HG03280 (cell line): ENCODE results near the gene PAK6.

Source experiments
- ATAC-seq: cut with Tn5 transposase; IDR thresholded peaks from one replicate; pipeline ENCODE4 v1.9.1; 2021; ENCODE audit warnings: mild to moderate bottlenecking, moderate library complexity; ENCODE audit not compliant: unreplicated experiment

PAK6 gene

GRCh38 chr15:40307421-40308211 is 68.8 kb downstream of the PAK6 start, which contains the start of gene PLCB2:
Gene PLCB2, minus strand, starts transcription at chr15:40307935. Its CDS starts 263 bp downstream, at chr15:40307672.
- peak; percentile 49 for ATAC-seq

- ATAC-seq = no peak
Observed at GRCh38 chr15:40309344-40309862, 70.5 kb downstream of the PAK6 start.

GRCh38 chr15:40310001-40310959 is 71.4 kb downstream of the PAK6 start:
- no peak for ATAC-seq

DNA sequence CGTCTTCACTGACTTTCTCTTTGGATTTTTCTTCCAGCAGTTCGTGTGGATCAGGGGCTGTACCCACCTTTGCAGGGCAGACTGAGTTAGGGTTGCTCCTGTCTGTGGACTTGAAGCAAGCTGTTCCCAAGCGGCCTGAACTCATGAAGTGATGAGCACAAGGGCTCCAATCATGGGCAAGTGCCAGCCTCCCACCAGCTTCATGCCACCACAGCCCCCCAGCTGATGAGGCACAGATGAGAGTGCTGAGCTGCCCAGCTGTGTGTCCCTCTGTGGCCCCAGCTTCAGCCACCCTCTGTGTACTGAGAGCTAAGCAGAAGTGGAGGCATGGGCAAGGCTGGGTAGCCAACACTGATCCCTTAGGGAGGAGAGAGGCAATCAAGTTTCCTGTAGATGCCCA is 72.1 kb downstream of the PAK6 start:
- no peak for ATAC-seq

- no peak for ATAC-seq
Observed at GRCh38 chr15:40312370-40313158, 73.7 kb downstream of the PAK6 start.

DNA sequence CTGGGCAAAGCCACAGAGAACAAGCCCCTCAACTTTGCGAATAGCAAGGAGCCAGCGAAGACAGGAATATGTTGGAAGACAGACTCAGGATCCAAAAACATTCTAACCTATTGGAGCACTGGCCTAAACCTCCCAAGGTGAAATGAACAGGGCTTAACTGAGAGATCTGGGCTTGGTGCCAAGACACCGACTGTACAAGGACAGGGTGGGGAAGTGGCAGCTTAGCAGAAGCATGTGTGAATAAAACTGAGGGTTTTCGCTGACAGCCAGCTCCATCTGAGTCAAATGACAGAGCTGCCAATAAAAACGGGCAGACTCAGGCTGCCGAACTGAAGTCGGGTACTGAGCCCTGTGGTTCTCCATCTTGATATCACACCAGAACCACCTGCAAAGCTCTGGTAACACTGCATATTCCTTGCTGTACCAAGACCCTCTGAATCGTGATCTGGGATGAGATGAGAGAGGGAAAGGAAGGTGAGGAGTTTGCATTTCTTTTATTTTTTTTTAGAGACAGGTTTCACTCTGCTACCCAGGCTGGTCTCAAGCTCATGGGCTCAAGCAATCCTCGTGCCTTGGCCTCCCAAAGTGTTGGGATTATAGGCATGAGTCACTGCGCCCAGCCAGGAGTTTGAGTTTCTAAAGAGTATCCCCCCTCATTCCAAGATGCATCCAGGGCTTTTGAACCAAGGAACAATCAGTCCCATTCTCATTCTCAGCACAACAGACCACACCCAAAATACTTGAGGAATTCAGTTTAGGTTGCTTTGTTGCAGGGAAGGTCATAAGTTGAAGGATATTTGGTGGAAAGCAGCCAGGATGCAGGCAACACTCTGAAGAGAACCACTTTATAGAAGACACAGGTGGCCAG is 74.9 kb downstream of the PAK6 start:
- ATAC-seq = no peak

GRCh38 chr15:40314723-40315276 is 75.9 kb downstream of the PAK6 start:
- ATAC-seq = no peak

- no peak for ATAC-seq
Observed at GRCh38 chr15:40316931-40317330, 78.1 kb downstream of the PAK6 start.

DNA sequence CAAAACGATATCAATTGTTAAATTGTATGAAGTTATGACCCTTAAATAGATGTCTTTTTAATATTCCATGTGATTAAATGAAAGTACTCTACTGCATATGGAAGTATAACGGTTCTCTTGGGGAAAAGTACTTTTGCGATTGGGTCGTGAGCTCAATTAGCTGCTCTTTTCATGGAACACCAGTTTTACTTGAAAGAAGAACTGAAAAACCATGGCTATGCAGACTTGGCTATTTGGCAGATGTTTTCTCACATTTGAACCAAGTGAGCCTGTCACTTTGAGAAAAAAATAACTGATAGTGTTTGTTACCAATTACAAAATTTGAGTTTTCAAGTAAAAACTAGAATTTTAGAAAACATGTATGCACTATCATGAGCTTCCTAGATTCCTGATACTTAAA is 78.7 kb downstream of the PAK6 start:
- ATAC-seq = no peak

- ATAC-seq = no peak
Observed at GRCh38 chr15:40320409-40320808, 81.5 kb downstream of the PAK6 start.

DNA sequence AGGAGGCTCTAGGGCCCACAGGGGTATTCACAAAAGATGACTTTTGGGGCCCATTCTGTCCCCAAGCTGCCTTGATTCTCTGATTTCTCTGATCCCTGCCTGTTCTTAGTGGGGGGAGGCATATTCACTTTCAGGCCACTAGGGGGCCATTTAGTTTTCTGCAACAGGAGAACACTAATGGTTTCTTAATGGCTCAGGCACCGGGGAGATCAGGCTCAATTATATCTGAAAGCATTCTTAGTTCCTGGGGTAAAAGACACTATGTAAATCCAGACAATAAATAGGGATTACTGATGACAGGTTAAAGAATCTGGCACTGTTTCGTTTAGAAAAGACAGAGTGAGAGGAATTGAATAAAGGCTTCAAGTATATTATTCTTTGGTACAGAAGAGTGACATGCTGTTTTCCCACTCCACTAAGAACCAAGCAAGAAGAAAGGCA is 82.1 kb downstream of the PAK6 start:
- peak; percentile 27 for ATAC-seq

GRCh38 chr15:40322531-40323238 is 83.8 kb downstream of the PAK6 start:
- ATAC-seq = peak; percentile 2

- ATAC-seq = peak; percentile 82
Observed at GRCh38 chr15:40323239-40323952, 84.5 kb downstream of the PAK6 start, which contains the start of gene INAFM2. Gene INAFM2, plus strand, starts transcription at chr15:40323692. Its CDS starts 364 bp downstream, at chr15:40324056.

DNA sequence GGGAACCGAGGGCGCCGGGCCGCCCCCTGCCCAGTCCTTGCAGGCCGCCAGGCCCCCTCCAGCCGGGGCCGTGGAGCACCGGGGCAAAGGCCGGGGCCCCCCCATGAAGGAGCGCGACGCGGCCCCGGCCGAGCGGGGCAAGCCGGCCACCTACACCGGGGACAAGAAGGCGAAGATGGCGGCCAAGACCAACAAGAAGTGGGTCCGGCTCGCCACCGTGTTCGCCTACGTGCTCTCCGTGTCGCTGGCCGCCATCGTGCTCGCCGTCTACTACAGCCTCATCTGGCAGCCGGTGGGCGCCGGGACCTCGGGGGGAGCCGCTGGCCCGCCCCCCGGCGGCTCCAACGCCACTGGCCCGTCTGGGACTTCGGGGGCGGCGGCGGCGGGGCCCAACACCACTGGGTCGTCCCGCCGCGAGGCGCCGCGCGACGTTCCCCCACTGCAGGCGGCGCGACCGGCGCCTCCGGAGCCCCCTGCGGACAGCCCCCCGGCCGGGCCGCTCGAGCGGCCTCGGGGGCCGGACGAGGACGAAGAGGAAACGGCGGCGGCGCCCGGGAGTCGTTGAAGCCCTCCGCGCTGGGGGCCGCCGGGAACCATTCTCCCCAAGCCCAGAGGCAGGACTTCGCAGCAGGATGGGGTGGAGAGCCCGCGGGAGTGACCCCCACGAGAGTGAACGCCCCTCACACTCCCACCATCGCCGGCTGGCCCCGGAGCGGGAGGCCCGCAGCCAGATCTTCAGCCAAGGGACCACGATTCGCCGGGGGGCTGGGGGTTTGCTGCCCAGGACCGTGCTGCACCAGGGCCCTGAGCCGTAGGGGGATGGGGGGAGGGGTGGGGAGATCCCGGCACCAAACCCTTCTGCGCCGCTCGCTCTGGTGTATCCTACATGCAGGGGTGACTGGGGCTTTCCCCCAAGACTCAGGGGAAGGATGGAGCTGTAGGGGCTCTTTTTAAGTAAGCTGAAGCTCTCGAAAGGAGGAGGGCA is 85.4 kb downstream of the PAK6 start:
- ATAC-seq = no peak

- no peak for ATAC-seq
Observed at GRCh38 chr15:40325188-40325587, 86.3 kb downstream of the PAK6 start.

DNA sequence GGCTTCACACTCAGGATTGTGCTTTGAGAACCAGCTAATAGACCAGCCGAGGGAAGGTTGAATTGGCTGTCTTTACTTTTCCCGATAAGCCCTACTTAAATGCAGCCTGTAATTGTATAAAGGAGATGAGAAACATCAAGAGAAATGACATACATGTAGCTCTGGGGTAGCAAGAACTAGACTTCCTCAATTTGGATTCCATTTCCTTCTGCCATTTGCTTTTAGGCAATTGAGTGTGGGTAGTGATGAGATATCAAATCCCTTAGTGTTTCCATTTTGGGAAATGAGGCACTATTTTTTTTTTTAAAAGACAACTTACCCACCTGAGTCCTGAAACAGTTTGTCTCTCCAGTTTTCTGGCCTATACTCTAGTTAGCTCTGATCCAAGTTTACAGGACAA is 86.8 kb downstream of the PAK6 start:
- no peak for ATAC-seq
